Neuron (in vitro differentiated cells): Measurements from ENCODE around the gene PRDM2.
A peak's percentile ranks its signal among the peaks of the same experiment; 100 is the strongest.

ENCODE experiments used
- H2AFZ ChIP-seq: one replicate; pipeline ENCODE4 v1.6.1; 2013; ENCODE audit warnings: low read depth, mild to moderate bottlenecking, inconsistent platforms, low read length, moderate library complexity
- H3K27me3 ChIP-seq: one replicate; pipeline ENCODE4 v1.6.1; 2013; ENCODE audit warnings: low read length; ENCODE audit not compliant: insufficient read depth
- H3K36me3 ChIP-seq: one replicate; pipeline ENCODE4 v1.6.1; 2013; ENCODE audit warnings: low read length; ENCODE audit not compliant: insufficient read depth
- H3K4me1 ChIP-seq: one replicate; pipeline ENCODE4 v1.6.1; 2013; ENCODE audit warnings: low read length; ENCODE audit not compliant: insufficient read depth
- H3K4me3 ChIP-seq: 2 replicates; pipeline ENCODE4 v1.5.1; 2013; ENCODE audit warnings: mild to moderate bottlenecking, low read length, moderate library complexity
- H3K9me3 ChIP-seq: one replicate; pipeline ENCODE4 v1.6.1; 2013; ENCODE audit warnings: low read length

Gene PRDM2, protein sequence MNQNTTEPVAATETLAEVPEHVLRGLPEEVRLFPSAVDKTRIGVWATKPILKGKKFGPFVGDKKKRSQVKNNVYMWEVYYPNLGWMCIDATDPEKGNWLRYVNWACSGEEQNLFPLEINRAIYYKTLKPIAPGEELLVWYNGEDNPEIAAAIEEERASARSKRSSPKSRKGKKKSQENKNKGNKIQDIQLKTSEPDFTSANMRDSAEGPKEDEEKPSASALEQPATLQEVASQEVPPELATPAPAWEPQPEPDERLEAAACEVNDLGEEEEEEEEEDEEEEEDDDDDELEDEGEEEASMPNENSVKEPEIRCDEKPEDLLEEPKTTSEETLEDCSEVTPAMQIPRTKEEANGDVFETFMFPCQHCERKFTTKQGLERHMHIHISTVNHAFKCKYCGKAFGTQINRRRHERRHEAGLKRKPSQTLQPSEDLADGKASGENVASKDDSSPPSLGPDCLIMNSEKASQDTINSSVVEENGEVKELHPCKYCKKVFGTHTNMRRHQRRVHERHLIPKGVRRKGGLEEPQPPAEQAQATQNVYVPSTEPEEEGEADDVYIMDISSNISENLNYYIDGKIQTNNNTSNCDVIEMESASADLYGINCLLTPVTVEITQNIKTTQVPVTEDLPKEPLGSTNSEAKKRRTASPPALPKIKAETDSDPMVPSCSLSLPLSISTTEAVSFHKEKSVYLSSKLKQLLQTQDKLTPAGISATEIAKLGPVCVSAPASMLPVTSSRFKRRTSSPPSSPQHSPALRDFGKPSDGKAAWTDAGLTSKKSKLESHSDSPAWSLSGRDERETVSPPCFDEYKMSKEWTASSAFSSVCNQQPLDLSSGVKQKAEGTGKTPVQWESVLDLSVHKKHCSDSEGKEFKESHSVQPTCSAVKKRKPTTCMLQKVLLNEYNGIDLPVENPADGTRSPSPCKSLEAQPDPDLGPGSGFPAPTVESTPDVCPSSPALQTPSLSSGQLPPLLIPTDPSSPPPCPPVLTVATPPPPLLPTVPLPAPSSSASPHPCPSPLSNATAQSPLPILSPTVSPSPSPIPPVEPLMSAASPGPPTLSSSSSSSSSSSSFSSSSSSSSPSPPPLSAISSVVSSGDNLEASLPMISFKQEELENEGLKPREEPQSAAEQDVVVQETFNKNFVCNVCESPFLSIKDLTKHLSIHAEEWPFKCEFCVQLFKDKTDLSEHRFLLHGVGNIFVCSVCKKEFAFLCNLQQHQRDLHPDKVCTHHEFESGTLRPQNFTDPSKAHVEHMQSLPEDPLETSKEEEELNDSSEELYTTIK (N-terminal part only)

GRCh38 chr1:13699936-13700520 is at the start of gene PRDM2:
Gene PRDM2, plus strand, starts transcription at chr1:13700188. Its CDS starts 15,418 bp downstream, at chr1:13715606.
- no peaks in the 10 kb centered on the region for H3K9me3 ChIP-seq

GRCh38 chr1:13651279-13651678 is 48.7 kb upstream of the PRDM2 start:
- Histone ChIP-seq H3K9me3 (no peaks in the 10 kb centered on the region), H3K4me3 (no peak overlapping the region), H3K4me1 (no peaks in the 10 kb centered on the region), H3K36me3 (no peaks in the 10 kb centered on the region), H2AFZ (no peak overlapping the region), H3K27me3 (no peaks in the 10 kb centered on the region)

More at GRCh38 chr1:13699936-13700520, at the start of gene PRDM2:
- H3K4me1 ChIP-seq, result peaks cover 12% of the 10 kb centered on the region
- no peaks in the 10 kb centered on the region for H3K36me3 ChIP-seq
- H3K4me3 ChIP-seq, result peak within 1 kb of the TSS; percentile 88
- H2AFZ ChIP-seq, result peak within 1 kb of the TSS; percentile 97
- H3K27me3 ChIP-seq, result no peaks in the 10 kb centered on the region

GRCh38 chr1:13652238-13652637 is 47.8 kb upstream of the PRDM2 start:
- Histone ChIP-seq H3K27me3 (no peaks in the 10 kb centered on the region), H3K36me3 (no peaks in the 10 kb centered on the region), H2AFZ (no peak overlapping the region), H3K4me1 (no peaks in the 10 kb centered on the region), H3K9me3 (no peaks in the 10 kb centered on the region), H3K4me3 (no peak overlapping the region)

- no peaks in the 10 kb centered on the region for H3K9me3 ChIP-seq
- no peaks in the 10 kb centered on the region for H3K27me3 ChIP-seq
Observed at GRCh38 chr1:13661539-13661938, 38.4 kb upstream of the PRDM2 start.

GRCh38 chr1:13662493-13662892 is 37.5 kb upstream of the PRDM2 start:
- Histone ChIP-seq H3K4me3 (no peak overlapping the region), H2AFZ (no peak overlapping the region), H3K9me3 (no peaks in the 10 kb centered on the region), H3K36me3 (no peaks in the 10 kb centered on the region), H3K4me1 (no peaks in the 10 kb centered on the region), H3K27me3 (no peaks in the 10 kb centered on the region)

More at GRCh38 chr1:13661539-13661938, 38.4 kb upstream of the PRDM2 start:
- H3K4me3 ChIP-seq, result no peak overlapping the region
- no peaks in the 10 kb centered on the region for H3K36me3 ChIP-seq
- H3K4me1 ChIP-seq, result no peaks in the 10 kb centered on the region
- no peak overlapping the region for H2AFZ ChIP-seq

GRCh38 chr1:13663969-13664368 is 36.0 kb upstream of the PRDM2 start:
- H3K4me3 ChIP-seq, result no peak overlapping the region
- no peaks in the 10 kb centered on the region for H3K4me1 ChIP-seq
- H3K36me3 ChIP-seq, result no peaks in the 10 kb centered on the region
- no peak overlapping the region for H2AFZ ChIP-seq
- no peaks in the 10 kb centered on the region for H3K27me3 ChIP-seq
- no peaks in the 10 kb centered on the region for H3K9me3 ChIP-seq

DNA sequence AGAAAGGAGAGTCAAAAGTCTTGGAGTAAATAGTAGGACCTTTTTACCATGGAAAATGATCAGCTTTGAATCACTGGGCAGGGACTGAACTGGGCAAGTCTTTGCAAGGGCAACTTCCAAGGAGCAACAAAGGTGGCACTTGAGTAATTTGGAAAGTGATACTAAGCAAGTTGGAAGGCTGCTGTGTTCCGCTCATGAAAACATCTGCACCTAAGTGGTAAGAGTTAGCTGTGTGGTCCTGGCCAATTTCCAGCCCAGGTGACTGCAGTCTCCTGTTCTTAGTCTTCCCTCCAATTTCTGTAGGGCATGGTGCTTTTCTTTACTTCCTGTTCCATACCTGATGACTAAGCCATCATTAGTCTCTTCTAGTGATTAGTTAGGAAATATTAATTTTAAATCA is 35.5 kb upstream of the PRDM2 start:
- Histone ChIP-seq H3K4me3 (no peak overlapping the region), H2AFZ (no peak overlapping the region), H3K27me3 (no peaks in the 10 kb centered on the region), H3K36me3 (no peaks in the 10 kb centered on the region), H3K4me1 (no peaks in the 10 kb centered on the region), H3K9me3 (no peaks in the 10 kb centered on the region)

GRCh38 chr1:13666317-13666716 is 33.7 kb upstream of the PRDM2 start:
- Histone ChIP-seq H2AFZ (no peak overlapping the region), H3K9me3 (no peaks in the 10 kb centered on the region), H3K4me3 (no peak overlapping the region)

DNA sequence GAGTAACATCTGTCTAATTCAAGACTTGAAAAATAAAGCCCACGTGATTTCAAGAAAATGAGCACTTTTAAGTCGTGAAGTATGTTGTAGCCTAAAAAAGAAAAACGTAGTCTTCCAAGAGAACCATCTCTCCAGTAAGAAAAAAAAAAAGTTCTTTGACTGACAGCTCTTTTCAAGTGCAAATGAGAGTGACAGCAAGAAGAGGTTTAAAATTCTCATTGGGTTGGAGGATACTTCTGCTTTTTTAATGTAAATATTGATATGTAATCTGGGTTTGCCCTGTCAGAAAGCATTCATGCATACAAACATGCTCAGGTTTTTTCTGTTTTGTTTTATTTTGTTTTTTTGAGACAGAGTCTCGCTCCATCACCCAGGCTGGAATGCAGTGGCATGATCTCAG is 32.3 kb upstream of the PRDM2 start:
- H2AFZ ChIP-seq, result no peak overlapping the region
- no peaks in the 10 kb centered on the region for H3K36me3 ChIP-seq
- no peaks in the 10 kb centered on the region for H3K27me3 ChIP-seq
- H3K4me1 ChIP-seq, result no peaks in the 10 kb centered on the region
- no peaks in the 10 kb centered on the region for H3K9me3 ChIP-seq
- H3K4me3 ChIP-seq, result no peak overlapping the region

More at GRCh38 chr1:13666317-13666716, 33.7 kb upstream of the PRDM2 start:
- no peaks in the 10 kb centered on the region for H3K27me3 ChIP-seq
- H3K4me1 ChIP-seq, result no peaks in the 10 kb centered on the region
- no peaks in the 10 kb centered on the region for H3K36me3 ChIP-seq

DNA sequence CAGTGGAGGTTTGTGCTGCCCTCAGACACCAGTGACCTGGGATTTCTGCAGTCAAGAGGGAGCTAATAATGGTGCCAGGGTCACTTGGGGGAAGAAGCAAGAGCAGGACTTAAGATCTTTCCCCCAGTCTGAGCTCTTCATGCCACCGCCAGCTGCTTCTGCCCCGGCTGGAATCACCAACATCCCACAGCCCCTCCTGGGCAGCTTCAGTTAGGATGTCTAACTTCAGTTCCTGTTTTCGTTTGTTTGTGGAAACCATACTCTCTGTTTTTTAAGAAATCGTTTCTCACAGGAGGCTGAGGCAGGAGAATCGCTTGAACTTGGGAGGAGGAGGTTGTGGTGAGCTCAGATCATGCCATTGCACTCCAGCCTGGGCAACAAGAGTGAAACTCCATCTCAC is 25.6 kb upstream of the PRDM2 start:
- Histone ChIP-seq H3K36me3 (no peaks in the 10 kb centered on the region), H3K27me3 (no peaks in the 10 kb centered on the region), H3K4me1 (no peaks in the 10 kb centered on the region), H3K4me3 (no peak overlapping the region), H2AFZ (no peak overlapping the region), H3K9me3 (no peaks in the 10 kb centered on the region)

DNA sequence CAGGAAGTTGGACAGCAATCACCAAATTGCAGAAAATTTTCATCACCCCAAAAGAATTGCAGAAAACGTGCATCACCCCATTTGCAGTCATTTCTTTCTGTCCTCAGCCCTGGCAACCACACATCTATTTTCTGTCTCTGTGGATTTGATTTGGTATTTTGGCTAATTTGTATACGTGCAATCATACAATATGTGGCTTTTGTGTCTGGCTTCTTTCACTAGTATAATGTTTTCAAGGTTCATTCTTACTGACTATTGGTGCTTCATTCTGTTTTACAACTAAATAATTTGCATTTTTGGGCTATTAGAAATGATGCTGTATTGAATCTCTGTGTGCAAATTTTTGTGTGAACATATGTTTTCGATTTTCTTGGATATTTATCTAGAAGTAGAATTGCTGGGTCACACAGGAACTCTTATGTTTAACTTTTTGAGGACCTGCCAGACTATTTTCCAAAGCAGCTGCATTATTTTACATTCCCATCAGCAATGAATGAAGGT is 24.8 kb upstream of the PRDM2 start:
- H3K4me3 ChIP-seq, result no peak overlapping the region
- no peaks in the 10 kb centered on the region for H3K9me3 ChIP-seq
- H3K36me3 ChIP-seq, result no peaks in the 10 kb centered on the region
- H3K4me1 ChIP-seq, result no peaks in the 10 kb centered on the region
- H2AFZ ChIP-seq, result no peak overlapping the region
- no peaks in the 10 kb centered on the region for H3K27me3 ChIP-seq

- no peaks in the 10 kb centered on the region for H3K27me3 ChIP-seq
Observed at GRCh38 chr1:13677896-13678295, 22.1 kb upstream of the PRDM2 start.

More at GRCh38 chr1:13677896-13678295, 22.1 kb upstream of the PRDM2 start:
- Histone ChIP-seq H3K4me3 (no peak overlapping the region), H3K4me1 (no peaks in the 10 kb centered on the region), H3K9me3 (no peaks in the 10 kb centered on the region), H3K36me3 (no peaks in the 10 kb centered on the region), H2AFZ (no peak overlapping the region)
